ENCODE results near the gene ALX3.

DNA sequence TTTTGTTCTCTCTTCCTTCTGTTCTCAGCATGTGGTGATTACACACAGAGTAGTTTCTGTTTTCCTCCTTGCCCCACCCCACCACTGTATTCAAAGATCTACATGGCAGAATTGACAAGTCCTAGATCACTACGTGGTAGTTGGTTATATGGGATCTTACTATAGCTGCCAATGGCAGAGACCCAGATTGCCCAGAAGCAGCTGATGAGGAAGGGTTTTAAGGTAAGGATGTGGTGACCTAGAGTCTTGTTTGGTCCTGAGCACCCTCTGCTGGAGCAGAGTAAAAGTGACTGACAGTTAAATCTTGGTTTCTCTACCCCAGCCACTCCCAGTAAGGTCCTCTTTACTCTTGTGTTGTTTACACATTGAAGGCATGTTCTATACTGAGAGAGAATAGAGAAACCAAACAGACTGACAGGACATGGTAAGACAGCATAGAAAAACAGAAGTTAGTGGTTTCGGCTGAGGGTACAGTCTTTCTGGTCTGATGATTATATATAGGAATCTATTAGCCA is 58.9 kb downstream of the ALX3 start:
- TF ChIP-seq POLR2A (IDR thresholded peaks at IDR 0.05): no peak
- TF ChIP-seq, protein P1, sequence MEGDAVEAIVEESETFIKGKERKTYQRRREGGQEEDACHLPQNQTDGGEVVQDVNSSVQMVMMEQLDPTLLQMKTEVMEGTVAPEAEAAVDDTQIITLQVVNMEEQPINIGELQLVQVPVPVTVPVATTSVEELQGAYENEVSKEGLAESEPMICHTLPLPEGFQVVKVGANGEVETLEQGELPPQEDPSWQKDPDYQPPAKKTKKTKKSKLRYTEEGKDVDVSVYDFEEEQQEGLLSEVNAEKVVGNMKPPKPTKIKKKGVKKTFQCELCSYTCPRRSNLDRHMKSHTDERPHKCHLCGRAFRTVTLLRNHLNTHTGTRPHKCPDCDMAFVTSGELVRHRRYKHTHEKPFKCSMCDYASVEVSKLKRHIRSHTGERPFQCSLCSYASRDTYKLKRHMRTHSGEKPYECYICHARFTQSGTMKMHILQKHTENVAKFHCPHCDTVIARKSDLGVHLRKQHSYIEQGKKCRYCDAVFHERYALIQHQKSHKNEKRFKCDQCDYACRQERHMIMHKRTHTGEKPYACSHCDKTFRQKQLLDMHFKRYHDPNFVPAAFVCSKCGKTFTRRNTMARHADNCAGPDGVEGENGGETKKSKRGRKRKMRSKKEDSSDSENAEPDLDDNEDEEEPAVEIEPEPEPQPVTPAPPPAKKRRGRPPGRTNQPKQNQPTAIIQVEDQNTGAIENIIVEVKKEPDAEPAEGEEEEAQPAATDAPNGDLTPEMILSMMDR (IDR thresholded peaks at IDR 0.05): peak; percentile 46 to 69 (median 57)

Data from transverse colon (tissue), 3 donors.